Endodermal cell (in vitro differentiated cells): ENCODE measurements around the gene SH3BP5. TPM values are rescaled to one million over a fixed set of nuclear protein-coding genes. Genes with fewer than 3 reads are reported as not detected.

ENCODE experiments used
- DNase-seq: peaks from one replicate; pipeline ENCODE4 v3.0.0-alpha.2; 2017
- H3K27ac ChIP-seq: 2 replicates; pipeline ENCODE4 v1.5.1; 2013; ENCODE audit warnings: mild to moderate bottlenecking, low read depth, low read length, moderate library complexity
- H3K27me3 ChIP-seq: 2 replicates; pipeline ENCODE4 v1.6.1; 2013; ENCODE audit warnings: mild to moderate bottlenecking, low read length, moderate library complexity; ENCODE audit not compliant: insufficient read depth, control insufficient read depth, poor library complexity, severe bottlenecking
- H3K36me3 ChIP-seq: 2 replicates; pipeline ENCODE4 v1.7.0; 2013; ENCODE audit warnings: mild to moderate bottlenecking, low read length, moderate library complexity; ENCODE audit not compliant: control insufficient read depth, insufficient read depth
- H3K4me1 ChIP-seq: one replicate; pipeline ENCODE4 v1.7.0; 2013; ENCODE audit warnings: low read length; ENCODE audit not compliant: control insufficient read depth, insufficient read depth
- H3K4me3 ChIP-seq: 2 replicates; pipeline ENCODE4 v1.5.1; 2013; ENCODE audit warnings: mild to moderate bottlenecking, low read length, moderate library complexity
- H3K9ac ChIP-seq: 2 replicates; pipeline ENCODE4 v1.6.1; 2013; ENCODE audit warnings: mild to moderate bottlenecking, low read length, moderate library complexity; ENCODE audit not compliant: poor library complexity, severe bottlenecking; ENCODE audit errors: extremely low read depth
- H3K9me3 ChIP-seq: 2 replicates; pipeline ENCODE4 v1.6.1; 2013; ENCODE audit warnings: mild to moderate bottlenecking, low read length, moderate library complexity; ENCODE audit not compliant: control insufficient read depth
- H3K27ac Mint-ChIP-seq: 2 replicates; pipeline ENCODE4 v1.8.0; 2020; ENCODE audit warnings: mixed read lengths
- H3K27me3 Mint-ChIP-seq: 2 replicates; pipeline ENCODE4 v1.8.0; 2021; ENCODE audit warnings: mild to moderate bottlenecking, mixed read lengths; ENCODE audit not compliant: insufficient read depth
- H3K36me3 Mint-ChIP-seq: 2 replicates; pipeline ENCODE4 v1.8.0; 2020; ENCODE audit warnings: low read depth, mixed read lengths
- H3K4me1 Mint-ChIP-seq: 2 replicates; pipeline ENCODE4 v1.8.0; 2020; ENCODE audit warnings: mixed read lengths
- H3K4me3 Mint-ChIP-seq: 2 replicates; pipeline ENCODE4 v1.8.0; 2020; ENCODE audit warnings: mild to moderate bottlenecking, moderate library complexity, mixed read lengths
- H3K9me3 Mint-ChIP-seq: 2 replicates; pipeline ENCODE4 v1.8.0; 2020; ENCODE audit warnings: mild to moderate bottlenecking, mixed read lengths
- whole genome bisulfite sequencing, 2 experiments: methylation state at CpG; one replicate each; pipeline versions ENCODE4 v1.1.5 to v1.1.7; 2013; ENCODE audit warnings: missing lambda C conversion rate in 2 of 2, mixed read lengths in 1 of 2; ENCODE audit not compliant: insufficient coverage in 1 of 2, insufficient read length in 1 of 2; 5-methylcytosine and 5-hydroxymethylcytosine counted together
- long read RNA-seq, 4 experiments: library from polyadenylated mRNA in 2 of 4; library from RNA in 1 of 4; library from capped mRNA in 1 of 4; stranded (forward) in 3 of 4; unstranded in 1 of 4; transcript quantifications; one replicate each; pipeline ENCODE4 v2.0.0, GENCODE V29; 2020 to 2021; ENCODE audit warnings: inconsistent platforms in 1 of 4
- polyA plus RNA-seq, 2 experiments: library from polyadenylated mRNA; stranded (reverse); fragments of 50-300 nt; gene quantifications; one replicate each; pipeline ENCODE4 v1.2.3, GENCODE V29; 2013
- total RNA-seq, 2 donors: library from RNA; stranded (reverse); fragmentation: NEBNext Ultra II Directional in 1 of 2; extraction: Animal tissue kit (Norgen Biotek cat#: 25700) in 1 of 2; gene quantifications; 2 replicates in 1 of 2; 3 replicates in 1 of 2; pipeline ENCODE4 v1.2.1, GENCODE V29; 2021
- TF ChIP-seq, protein P1 (sequence below): fragments of 200-600 bp; sonication (generic); conservative IDR thresholded peaks from 2 replicates; pipeline ENCODE4 v1.5.0; 2021; ENCODE audit warnings: antibody characterized with exemption, mild to moderate bottlenecking

SH3BP5 gene
- 10 to 100 TPM; 25.8 to 30.3 TPM for total RNA-seq
- 12.5 TPM for polyA plus RNA-seq (2013, experiment 1 of 2)
- polyA plus RNA-seq (2013, experiment 2 of 2) = 14.0 TPM
- long read RNA-seq, experiment 1, partial matches to known transcripts = 5 of 10 reads
- long read RNA-seq, experiment 1, other reads (novel, unspliced or antisense) = 1 of 10 reads
- long read RNA-seq, experiment 2, transcript SH3BP5-202 (9 exons, 2,822 nt) = major isoform, 17 of 21 reads
- long read RNA-seq, experiment 2, partial matches to known transcripts = 0 of 21 reads
- long read RNA-seq, experiment 2, other reads (novel, unspliced or antisense) = 4 of 21 reads
- long read RNA-seq, experiment 3, transcript SH3BP5-202 (9 exons, 2,822 nt) = major isoform, 92 of 113 reads
- long read RNA-seq, experiment 3, partial matches to known transcripts = 1 of 113 reads
- long read RNA-seq, experiment 3, other reads (novel, unspliced or antisense) = 20 of 113 reads
- long read RNA-seq, experiment 4, partial matches to known transcripts = 8 of 8 reads
- long read RNA-seq, experiment 4, other reads (novel, unspliced or antisense) = 0 of 8 reads

- peaks cover 15% of the 10 kb centered on the region for H3K36me3 Mint-ChIP-seq
- no peaks in the 10 kb centered on the region for H3K9me3 Mint-ChIP-seq
- H3K4me3 Mint-ChIP-seq = peak within 1 kb of the TSS; percentile 83
- TF ChIP-seq, protein P1, sequence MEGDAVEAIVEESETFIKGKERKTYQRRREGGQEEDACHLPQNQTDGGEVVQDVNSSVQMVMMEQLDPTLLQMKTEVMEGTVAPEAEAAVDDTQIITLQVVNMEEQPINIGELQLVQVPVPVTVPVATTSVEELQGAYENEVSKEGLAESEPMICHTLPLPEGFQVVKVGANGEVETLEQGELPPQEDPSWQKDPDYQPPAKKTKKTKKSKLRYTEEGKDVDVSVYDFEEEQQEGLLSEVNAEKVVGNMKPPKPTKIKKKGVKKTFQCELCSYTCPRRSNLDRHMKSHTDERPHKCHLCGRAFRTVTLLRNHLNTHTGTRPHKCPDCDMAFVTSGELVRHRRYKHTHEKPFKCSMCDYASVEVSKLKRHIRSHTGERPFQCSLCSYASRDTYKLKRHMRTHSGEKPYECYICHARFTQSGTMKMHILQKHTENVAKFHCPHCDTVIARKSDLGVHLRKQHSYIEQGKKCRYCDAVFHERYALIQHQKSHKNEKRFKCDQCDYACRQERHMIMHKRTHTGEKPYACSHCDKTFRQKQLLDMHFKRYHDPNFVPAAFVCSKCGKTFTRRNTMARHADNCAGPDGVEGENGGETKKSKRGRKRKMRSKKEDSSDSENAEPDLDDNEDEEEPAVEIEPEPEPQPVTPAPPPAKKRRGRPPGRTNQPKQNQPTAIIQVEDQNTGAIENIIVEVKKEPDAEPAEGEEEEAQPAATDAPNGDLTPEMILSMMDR = peak; percentile 80
- peak within 1 kb of the TSS; percentile 94 for H3K27ac Mint-ChIP-seq
- WGBS, 2 experiments = 8 to 69% methylated on average over 10 to 66 of the region's 66 CpGs
- Histone ChIP-seq H3K27me3 (no peaks in the 10 kb centered on the region), H3K9ac (peak within 1 kb of the TSS; percentile 72), H3K36me3 (peaks cover 24% of the 10 kb centered on the region), H3K9me3 (no peaks in the 10 kb centered on the region), H3K27ac (no peak within 1 kb of the TSS), H3K4me1 (peaks cover 9% of the 10 kb centered on the region), H3K4me3 (peak within 1 kb of the TSS; percentile 96)
- peak; percentile 90 for DNase-seq
- H3K27me3 Mint-ChIP-seq = peaks cover 24% of the 10 kb centered on the region
- peaks cover 31% of the 10 kb centered on the region for H3K4me1 Mint-ChIP-seq
These were observed at the start of gene SH3BP5 for GRCh38 chr3:15332405-15333098. TSS of gene SH3BP5 (minus strand) at chr3:15332586. CDS start at chr3:15332408, 178 bp downstream.

- no peaks in the 10 kb centered on the region for H3K4me1 Mint-ChIP-seq
- peaks cover 12% of the 10 kb centered on the region for H3K9me3 Mint-ChIP-seq
- Histone ChIP-seq H3K27me3 (no peaks in the 10 kb centered on the region), H3K9me3 (peaks cover 9% of the 10 kb centered on the region), H3K9ac (no peak overlapping the region), H3K27ac (no peak overlapping the region), H3K36me3 (no peaks in the 10 kb centered on the region), H3K4me1 (no peaks in the 10 kb centered on the region), H3K4me3 (no peak overlapping the region)
- H3K4me3 Mint-ChIP-seq = no peak overlapping the region
- 82 to 100% methylated on average over 2 to 6 of the region's 6 CpGs for WGBS, 2 experiments
- no peak overlapping the region for H3K27ac Mint-ChIP-seq
- H3K27me3 Mint-ChIP-seq = no peaks in the 10 kb centered on the region
- DNase-seq = no peak
- no peaks in the 10 kb centered on the region for H3K36me3 Mint-ChIP-seq
- TF ChIP-seq, protein P1 = no peak
These were observed 48.8 kb upstream of the SH3BP5 start for GRCh38 chr3:15380980-15381890.
